GM19467 (cell line): Measurements from ENCODE around the gene TRIM24.
"Not testable (repeated sequence)": the region's sequence is repeated elsewhere in the genome, so short reads cannot be mapped to it uniquely, and the experiment has no call there.

Experiments used
- ATAC-seq: cut with Tn5 transposase; IDR thresholded peaks from one replicate; pipeline ENCODE4 v1.9.1; 2021; ENCODE audit warnings: mild to moderate bottlenecking, moderate library complexity; ENCODE audit not compliant: unreplicated experiment

TRIM24 gene

DNA sequence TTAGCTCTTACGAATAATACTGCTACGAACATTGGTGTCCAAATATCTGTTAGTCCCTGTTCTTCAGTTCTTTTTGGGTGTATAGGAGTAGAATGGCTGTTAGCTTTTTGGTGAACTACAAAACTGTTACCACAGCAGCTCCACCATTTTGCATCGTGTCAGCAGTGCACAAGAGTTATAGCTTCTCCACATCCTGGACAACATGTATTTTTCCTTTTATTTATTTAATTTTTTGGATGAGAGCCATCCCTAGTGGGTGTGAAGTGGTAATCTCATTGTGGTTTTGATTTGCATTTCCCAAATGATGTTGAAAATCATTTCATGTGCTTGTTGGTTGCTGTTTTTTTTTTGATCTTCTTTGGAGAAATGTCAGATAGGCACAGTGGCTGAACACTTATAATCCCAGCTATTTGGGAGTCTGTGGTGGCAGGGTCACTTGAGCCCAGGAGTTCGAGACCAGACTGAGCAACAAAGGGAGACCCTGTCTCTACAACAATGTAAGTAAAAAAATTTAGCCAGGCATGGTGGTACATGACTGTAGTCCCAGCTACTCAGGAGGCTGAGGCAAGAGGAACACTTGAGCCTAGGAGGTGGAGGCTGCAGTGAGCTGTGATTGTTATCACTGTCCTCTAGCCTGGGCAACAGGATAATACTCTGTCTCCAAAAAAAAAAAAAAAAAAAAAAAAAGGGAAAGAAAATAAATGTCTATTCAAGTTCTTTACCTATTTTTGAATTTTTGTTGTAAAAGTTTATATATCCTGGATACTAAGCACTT is 31.7 kb downstream of the TRIM24 start:
- ATAC-seq = no peak

DNA sequence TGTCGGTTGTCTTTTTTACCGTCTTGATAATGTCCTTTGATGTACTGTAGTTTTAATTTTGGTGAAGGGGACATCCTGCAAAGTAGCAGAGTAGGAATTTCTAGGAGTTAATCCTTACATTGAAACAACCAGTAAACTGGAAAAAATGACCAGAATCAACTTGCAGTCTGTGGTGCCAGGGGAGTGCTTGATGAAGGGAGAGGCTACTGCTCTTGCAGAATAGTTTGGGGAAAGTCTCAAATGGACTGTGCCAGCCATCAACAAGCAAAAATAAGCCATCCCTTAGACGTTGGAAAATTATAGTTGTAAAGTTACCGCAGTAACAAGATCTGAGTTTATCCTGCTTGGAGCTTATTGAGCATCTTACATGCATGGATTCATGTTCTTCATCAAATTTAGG is 32.4 kb downstream of the TRIM24 start:
- no peak for ATAC-seq

DNA sequence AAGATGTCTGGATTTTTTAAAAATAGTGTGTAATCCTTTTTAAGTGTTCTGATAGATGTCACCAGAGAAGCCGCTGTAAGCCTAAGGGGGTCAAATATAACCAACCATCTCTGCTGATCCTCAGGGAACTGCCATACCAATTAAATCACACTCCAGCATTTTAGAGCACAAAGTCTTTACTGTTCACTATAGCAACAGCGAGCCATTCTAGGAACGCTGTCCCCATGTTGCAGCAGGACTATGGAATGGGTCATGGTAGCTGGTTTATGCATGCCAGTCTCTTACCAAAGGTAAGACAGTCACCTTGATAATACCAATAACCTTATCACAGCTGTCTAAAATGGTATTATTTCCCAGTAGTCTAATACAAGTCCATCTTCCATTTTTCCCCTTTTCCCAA is 33.5 kb downstream of the TRIM24 start:
- ATAC-seq = no peak

GRCh38 chr7:138495485-138495884 is 35.4 kb downstream of the TRIM24 start:
- ATAC-seq = no peak

DNA sequence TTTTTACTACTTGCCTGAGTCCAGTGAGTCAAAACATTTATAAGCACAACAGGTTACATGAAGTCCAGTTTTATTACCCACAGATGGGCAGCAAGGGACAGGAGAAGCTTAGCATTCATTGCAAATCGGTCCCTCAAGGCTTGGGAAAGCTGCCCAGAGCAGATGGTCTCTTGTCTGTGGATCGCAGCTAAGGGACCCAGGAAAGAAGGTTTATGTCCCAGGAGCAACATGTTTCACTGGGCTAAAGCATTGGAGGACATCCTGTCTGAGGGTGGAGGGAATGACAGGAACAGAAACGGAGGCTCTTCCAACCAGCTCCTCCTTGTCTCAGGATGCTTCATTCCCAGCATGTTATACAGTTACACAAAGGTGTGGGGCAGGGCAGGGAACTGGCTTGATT is 39.3 kb downstream of the TRIM24 start:
- ATAC-seq = no peak

DNA sequence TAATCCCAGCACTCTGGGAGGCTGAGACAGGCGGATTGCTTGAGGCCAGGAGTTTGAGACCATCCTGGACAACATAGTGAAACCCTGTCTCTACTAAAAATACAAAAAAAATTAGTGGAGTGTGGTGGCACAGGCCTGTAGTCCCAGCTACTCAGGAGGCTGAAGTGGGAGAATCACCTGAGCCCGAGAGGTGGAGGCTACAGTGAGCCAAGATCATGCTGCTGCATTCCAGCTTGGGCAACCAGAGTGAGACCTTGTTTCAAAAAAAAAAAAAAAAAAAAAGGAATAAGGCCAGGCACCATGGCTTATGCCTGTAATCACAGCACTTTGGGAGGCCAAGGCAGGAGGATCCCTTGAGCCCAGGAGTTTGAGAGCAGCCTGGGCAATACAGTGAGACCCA is 40.2 kb downstream of the TRIM24 start:
- not testable (repeated sequence) for ATAC-seq

GRCh38 chr7:138500892-138501291 is 40.8 kb downstream of the TRIM24 start:
- no peak for ATAC-seq

- ATAC-seq = no peak
Measured at GRCh38 chr7:138502023-138502767, 42.1 kb downstream of the TRIM24 start.

DNA sequence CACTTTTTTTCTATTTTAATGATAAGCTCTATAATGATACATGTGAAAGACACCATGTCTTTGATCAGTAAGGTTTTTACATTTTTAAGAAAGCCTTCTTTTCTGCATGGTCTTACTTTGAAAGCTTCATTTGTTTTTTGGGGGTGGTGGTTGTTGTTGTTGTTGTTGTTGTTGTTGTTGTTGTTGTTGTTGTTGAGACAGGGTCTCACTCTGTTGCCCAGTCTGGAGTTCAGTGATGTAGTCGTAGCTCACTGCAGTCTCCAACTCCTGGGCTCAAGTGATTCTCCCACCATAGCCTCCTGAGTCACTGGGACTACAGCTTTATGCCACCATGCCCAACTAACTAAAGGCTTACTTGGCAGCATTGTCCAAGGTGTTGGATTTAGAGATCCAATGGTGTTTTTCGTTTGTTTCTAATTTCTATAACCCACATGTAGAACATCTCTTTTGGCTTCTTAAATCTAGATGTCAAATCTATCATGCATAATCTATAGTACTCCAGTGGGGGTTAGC is 45.4 kb downstream of the TRIM24 start:
- ATAC-seq = no peak

DNA sequence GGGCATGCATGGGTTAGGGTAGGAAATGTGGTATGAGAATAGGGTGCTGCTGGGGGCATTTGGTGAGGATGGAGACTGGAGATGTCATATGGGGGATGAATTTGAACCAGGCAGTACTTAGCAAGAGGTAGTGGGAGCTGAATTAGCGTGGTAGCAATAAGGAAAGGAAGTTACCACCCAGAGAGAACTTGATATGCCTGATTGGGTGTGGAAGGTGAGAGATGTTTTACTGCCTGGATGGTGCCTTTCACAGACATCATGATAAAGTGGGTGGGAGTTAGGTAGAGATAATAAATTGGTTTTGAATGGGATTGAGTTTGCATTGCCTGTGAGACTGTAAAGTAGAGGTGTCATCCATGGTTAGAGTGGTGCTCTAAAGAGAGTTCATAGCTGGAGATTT is 46.7 kb downstream of the TRIM24 start:
- ATAC-seq = no peak

DNA sequence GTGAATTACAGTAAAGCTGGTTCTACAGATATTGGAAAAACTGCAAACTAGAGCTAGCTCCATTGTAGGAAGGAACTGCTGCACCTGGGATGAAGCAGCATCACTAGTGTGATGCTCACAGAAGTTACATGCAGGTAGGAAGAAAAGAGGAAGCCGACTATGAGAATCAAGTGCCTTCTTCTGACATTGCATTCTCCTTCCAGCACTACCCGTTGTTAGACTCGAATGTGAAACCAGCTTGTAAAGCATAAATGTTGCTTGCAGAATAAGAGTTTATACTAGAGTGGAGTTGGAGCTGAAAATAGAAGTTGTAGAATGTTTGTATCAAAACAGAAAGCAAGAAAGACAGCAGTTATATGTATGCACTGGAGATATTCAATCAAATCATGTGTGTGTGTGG is 49.9 kb downstream of the TRIM24 start:
- no peak for ATAC-seq

- no peak for ATAC-seq
Measured at GRCh38 chr7:138512092-138512858, 52.2 kb downstream of the TRIM24 start.

DNA sequence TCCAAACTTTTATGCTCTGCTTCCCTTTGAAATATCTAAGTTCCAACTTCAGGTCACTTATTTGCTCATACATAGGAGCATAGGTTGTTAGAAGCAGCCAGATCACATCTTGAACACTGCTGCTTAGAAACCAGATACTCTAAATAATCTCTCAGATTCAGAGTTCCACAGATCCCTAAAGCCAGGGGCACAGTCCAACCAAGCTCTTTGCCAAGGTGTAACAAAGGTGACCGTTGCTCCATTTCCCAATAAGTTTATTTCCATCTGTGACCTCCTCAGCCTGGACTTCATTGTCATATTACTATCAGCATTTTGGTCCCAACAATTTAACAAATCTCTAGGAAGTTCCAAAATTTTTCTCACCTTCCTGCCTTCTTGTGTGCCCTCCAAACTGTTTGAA is 52.8 kb downstream of the TRIM24 start:
- no peak for ATAC-seq

DNA sequence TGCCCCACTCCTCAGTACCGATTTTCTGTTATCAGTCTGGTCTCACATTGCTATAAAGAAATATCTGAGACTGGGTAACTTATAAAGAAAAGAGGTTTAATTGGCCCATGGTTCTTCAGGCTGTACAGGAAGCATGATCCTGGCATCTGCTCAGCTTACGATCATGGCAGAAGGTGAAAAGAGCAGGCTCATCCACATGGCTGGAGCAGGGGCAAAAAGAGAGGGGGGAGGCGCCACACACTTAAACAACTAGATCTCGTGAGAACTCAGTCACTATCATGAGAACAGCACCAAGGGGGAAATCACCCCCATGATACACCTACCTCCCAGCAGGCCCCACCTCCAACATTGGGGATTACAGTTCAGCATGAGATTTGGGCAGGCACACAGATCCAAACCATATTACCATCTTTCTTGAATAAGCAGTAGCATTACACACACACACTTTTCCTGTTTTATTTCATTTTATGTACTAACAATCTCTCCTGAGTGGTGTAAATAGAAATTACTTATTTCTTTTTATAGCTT is 53.3 kb downstream of the TRIM24 start:
- no peak for ATAC-seq

GRCh38 chr7:138514044-138514443 is 54.0 kb downstream of the TRIM24 start:
- ATAC-seq = no peak

DNA sequence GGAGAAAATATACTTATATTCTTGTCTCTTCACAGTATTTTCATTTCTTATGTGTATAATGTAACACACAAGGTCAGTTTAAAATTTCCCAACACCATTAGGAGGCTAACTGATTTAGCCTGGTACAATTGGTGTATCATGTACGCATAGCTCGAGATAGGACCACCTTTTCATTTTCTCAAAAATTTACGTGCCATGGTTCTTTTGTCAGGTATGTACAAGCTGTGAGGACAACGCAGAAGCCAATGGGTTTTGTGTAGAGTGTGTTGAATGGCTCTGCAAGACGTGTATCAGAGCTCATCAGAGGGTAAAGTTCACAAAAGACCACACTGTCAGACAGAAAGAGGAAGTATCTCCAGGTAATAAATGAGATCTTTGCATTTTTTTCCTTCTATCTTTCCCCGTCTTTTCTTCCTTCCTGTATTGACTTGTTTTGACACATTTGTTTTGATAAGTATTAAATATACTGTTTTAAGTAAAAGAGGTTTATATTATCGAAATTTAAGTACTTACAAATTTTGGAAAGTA is 55.0 kb downstream of the TRIM24 start:
- ATAC-seq = no peak

DNA sequence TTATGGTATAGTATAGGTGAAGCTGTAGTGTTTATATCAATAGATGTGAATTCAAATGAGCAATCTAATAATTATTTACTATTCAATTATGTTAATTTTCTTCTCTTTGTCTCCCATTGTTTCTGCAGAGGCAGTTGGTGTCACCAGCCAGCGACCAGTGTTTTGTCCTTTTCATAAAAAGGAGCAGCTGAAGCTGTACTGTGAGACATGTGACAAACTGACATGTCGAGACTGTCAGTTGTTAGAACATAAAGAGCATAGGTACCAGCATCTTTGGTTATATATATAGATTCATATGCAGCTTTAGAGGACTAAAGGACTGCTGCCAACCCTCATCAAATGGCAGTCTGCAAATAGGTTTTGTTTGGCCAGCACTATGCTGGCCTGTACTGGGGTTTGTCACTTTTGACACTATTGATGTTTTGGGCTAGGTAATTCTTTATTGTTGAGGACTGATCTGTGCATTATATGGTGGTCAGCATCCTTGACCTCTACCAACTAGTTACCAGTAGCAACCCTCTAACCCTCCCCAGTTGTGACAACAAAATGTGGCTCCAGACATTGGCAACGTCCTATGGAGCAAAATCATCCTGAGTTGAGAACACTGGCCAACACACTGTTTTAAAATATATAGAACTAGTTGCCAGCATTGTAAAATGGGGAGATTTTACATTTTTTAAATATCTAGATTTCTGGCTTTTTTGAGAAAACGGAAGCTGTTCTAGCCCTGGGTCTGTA is 59.2 kb downstream of the TRIM24 start:
- no peak for ATAC-seq

DNA sequence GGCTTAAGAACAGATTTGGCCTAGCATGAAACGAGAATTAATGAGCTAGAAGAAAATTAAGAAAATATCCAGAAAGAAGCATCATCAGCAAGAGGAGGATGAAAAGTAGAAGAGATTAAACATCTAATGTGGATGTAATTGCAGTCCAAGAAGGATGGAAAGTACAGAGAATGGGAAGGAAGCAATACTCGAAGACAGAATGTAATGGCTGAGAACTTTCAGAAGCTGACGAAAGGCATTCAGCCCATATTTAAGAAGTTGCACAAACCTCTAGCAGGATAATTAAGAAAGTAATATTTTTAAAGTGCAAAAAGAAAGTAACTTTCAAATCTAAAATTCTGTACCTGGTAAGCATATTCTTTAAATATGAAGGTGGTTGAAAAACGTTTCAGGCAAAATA is 60.7 kb downstream of the TRIM24 start:
- ATAC-seq = no peak

DNA sequence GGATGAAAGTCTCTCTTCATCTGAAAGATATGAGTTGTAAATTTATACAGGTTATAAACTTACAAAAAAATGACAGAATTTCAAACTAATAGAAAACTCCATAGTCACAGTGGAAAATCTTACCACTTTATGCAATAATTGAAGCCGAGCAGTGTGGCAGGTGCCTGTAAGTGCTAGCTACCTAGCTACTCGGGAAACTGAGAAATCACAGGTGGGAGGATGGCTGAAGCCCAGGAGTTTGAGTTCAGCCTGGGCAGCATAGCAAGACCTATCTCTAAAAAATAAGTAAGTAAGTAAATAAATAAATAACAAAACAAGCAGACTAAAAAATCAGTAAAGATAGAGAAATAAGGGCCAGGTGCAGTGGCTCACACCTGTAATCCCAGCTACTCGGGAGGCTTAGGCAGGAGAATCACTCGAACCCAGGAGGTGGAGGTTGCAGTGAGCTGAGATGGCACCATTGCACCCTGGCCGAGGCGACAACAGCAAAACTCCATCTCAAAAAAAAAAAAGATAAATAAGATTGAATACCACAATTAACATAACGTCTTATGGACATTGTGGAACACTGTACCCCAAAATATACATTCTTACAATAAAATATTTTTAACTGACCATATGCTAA is 61.9 kb downstream of the TRIM24 start:
- ATAC-seq = no peak

GRCh38 chr7:138524259-138524658 is 64.2 kb downstream of the TRIM24 start:
- no peak for ATAC-seq
